GM18907 (cell line): ENCODE data around the gene ZMYND10.
A peak's percentile ranks its signal among the peaks of the same experiment; 100 is the strongest.

Experiments used
- ATAC-seq: cut with Tn5 transposase; IDR thresholded peaks from one replicate; pipeline ENCODE4 v1.9.1; 2021; ENCODE audit warnings: mild to moderate bottlenecking, moderate library complexity; ENCODE audit not compliant: unreplicated experiment

The ZMYND10 gene

DNA sequence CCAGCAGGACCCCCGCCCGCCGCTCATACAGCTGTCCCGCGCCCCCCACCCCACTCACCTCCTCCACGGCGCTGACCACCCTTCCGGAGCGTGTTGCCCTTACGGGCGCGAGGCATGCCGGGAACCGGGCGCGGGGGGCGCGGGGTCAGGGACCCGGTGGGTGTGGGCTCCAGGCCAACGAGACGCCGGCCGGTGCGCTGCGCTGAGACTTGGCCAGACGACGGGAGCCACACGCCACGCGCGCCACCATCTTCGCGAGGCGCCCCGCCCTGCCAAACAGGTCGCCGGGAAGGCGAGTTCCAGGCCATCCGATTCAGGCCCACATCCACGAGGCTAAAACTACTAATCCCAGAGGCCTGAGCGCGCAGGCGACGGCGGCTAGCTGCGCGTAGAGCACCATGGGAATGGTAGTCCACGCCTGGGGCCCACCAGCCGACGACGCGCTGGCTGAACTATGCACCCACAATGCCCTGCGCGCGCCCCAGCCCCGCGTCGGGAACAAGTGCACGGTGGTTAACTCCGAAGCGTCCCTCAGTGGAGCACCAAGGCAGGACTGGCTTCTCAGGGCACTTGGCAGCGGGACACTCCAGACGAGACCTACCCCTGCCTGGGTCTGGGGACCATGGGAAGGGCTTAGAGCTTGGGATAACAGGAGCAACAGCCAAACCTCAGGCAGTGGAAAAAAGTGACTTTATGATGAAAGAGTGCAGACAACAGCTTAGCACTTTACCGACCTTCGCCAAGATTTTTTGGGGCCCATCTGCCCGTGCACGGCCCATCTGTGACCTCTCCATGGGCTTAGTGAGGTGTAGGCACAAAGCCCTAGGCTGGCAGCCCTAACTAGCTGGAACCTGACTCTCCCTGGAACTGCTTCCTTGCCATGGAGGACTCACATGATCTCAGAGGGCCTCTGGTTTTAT is 53.1 kb downstream of the ZMYND10 start, which contains the start of gene IFRD2:
TSS of gene IFRD2 (minus strand) at position 271 of the 920 bp plus-strand sequence. CDS start at position 116, 155 bp downstream.
- ATAC-seq, result peak; percentile 89
